ENCODE data around the gene SRL. TPM values are rescaled to one million over a fixed set of nuclear protein-coding genes. Genes with fewer than 3 reads are reported as not detected.

Gene SRL
- total and polyA plus RNA-seq, 10 donors, result 0.57 to 5.8 (median 3.1) TPM

DNA sequence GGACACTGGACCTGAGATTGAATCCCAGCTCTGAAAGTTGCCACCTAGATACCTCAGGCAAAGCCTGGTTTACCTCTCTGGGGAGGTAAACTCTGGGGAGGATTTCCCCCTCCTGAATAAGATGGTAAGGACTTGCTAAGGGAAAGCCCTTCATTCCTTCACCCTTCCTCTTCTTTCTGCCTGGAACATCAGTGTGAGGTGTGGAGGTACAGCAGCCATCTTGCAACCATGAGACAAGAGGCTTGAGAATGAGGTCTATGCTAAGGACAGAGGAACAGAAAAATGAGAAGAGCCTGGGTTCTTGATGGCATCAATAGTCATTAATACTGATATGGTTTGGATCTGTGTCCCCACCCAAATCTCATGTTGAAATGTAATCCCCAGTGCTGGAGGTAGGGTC lies 101.9 kb downstream of the SRL start:
- intact Hi-C loops (cut with DNase I; ENCODE audit: low total_unique reads), result no loop called here
- no peak overlapping the region for H3K4me3 ChIP-seq
- no peak overlapping the region for H3K27ac ChIP-seq
- no peak for DNase-seq
- H3K9me3 ChIP-seq, result no peaks in the 10 kb centered on the region
- H3K36me3 ChIP-seq, result no peaks in the 10 kb centered on the region
- TF ChIP-seq, protein P1, sequence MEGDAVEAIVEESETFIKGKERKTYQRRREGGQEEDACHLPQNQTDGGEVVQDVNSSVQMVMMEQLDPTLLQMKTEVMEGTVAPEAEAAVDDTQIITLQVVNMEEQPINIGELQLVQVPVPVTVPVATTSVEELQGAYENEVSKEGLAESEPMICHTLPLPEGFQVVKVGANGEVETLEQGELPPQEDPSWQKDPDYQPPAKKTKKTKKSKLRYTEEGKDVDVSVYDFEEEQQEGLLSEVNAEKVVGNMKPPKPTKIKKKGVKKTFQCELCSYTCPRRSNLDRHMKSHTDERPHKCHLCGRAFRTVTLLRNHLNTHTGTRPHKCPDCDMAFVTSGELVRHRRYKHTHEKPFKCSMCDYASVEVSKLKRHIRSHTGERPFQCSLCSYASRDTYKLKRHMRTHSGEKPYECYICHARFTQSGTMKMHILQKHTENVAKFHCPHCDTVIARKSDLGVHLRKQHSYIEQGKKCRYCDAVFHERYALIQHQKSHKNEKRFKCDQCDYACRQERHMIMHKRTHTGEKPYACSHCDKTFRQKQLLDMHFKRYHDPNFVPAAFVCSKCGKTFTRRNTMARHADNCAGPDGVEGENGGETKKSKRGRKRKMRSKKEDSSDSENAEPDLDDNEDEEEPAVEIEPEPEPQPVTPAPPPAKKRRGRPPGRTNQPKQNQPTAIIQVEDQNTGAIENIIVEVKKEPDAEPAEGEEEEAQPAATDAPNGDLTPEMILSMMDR (IDR thresholded peaks at IDR 0.05 in 8 of 11, conservative IDR thresholded peaks at IDR 0.05 in 3 of 11), result no peak
- TF ChIP-seq POLR2A (IDR thresholded peaks at IDR 0.05) (no peak), POLR2AphosphoS5 (IDR thresholded peaks at IDR 0.05) (no peak)
- peaks cover 0 to 8% (median 0%) of the 10 kb centered on the region in 7 donors for H3K27me3 ChIP-seq (replicated peaks in 1 of 7)
- no peaks in the 10 kb centered on the region for H3K4me1 ChIP-seq

Other genes starting within 250 kb of the SRL start
- 10 to 100 TPM in 5 of 7 donors, 1 to 10 TPM in 2; 8.3 to 23.0 (median 14.9) TPM for gene ADCY9, start 125.6 kb downstream of the SRL start, total RNA-seq
- gene ADCY9, start 125.6 kb downstream of the SRL start, polyA plus RNA-seq, result 1 to 10 TPM in 2 of 3 donors, under 1 TPM in 1; 0.70 to 2.9 (median 1.2) TPM
- gene TFAP4, start 30.9 kb upstream of the SRL start, total RNA-seq, result 10 to 100 TPM in 4 of 7 donors, 1 to 10 TPM in 3; 8.5 to 14.9 (median 11.0) TPM
- gene TFAP4, start 30.9 kb upstream of the SRL start, polyA plus RNA-seq, result 10 to 100 TPM in 2 of 3 donors, 1 to 10 TPM in 1; 7.6 to 14.2 (median 11.5) TPM
- 1 to 10 TPM; 1.8 to 8.4 (median 4.8) TPM for gene GLIS2, start 74.0 kb upstream of the SRL start, total RNA-seq
- 1 to 10 TPM in 2 of 3 donors, under 1 TPM in 1; 0.89 to 2.5 (median 2.0) TPM for gene GLIS2, start 74.0 kb upstream of the SRL start, polyA plus RNA-seq
- 10 to 100 TPM; 26.7 to 45.9 (median 30.1) TPM for gene PAM16, start 109.2 kb upstream of the SRL start, total RNA-seq
- gene PAM16, start 109.2 kb upstream of the SRL start, polyA plus RNA-seq, result 10 to 100 TPM; 65.5 to 88.8 (median 84.8) TPM
- 10 to 100 TPM in 5 of 7 donors, 1 to 10 TPM in 2; 7.4 to 24.9 (median 15.6) TPM for gene VASN, start 129.8 kb upstream of the SRL start, total RNA-seq
- gene VASN, start 129.8 kb upstream of the SRL start, polyA plus RNA-seq, result 1 to 10 TPM; 2.0 to 6.3 (median 5.2) TPM
- 100 to 1,000 TPM in 6 of 7 donors, 10 to 100 TPM in 1; 89.9 to 177 (median 149) TPM for gene CORO7, start 174.5 kb upstream of the SRL start, total RNA-seq
- gene CORO7, start 174.5 kb upstream of the SRL start, polyA plus RNA-seq, result 10 to 100 TPM; 29.7 to 70.6 (median 50.5) TPM
- 10 to 100 TPM; 30.0 to 47.6 (median 35.5) TPM for gene DNAJA3, start 183.8 kb upstream of the SRL start, total RNA-seq
- 10 to 100 TPM; 16.9 to 36.7 (median 20.7) TPM for gene DNAJA3, start 183.8 kb upstream of the SRL start, polyA plus RNA-seq
- gene NMRAL1, start 232.5 kb upstream of the SRL start, total RNA-seq, result 10 to 100 TPM; 26.3 to 49.0 (median 40.6) TPM
- 10 to 100 TPM; 40.1 to 58.6 (median 44.9) TPM for gene NMRAL1, start 232.5 kb upstream of the SRL start, polyA plus RNA-seq
- 10 to 100 TPM; 34.6 to 73.8 (median 59.0) TPM for gene HMOX2, start 234.3 kb upstream of the SRL start, total RNA-seq
- gene HMOX2, start 234.3 kb upstream of the SRL start, polyA plus RNA-seq, result 10 to 100 TPM; 26.6 to 48.0 (median 44.0) TPM